IMR-90 (cell line): ENCODE data around the gene ITIH6.

Experiments
- BHLHE40 ChIP-seq: fragments of 150-350 bp; IDR thresholded peaks from 2 replicates; pipeline ENCODE4 v1.6.1; 2016; ENCODE audit warnings: mild to moderate bottlenecking, low read depth, low read length
- FOS ChIP-seq: fragments of 150-350 bp; IDR thresholded peaks from 2 replicates; pipeline ENCODE4 v1.6.1; 2016; ENCODE audit warnings: low read depth, low read length
- POLR2A ChIP-seq: IDR thresholded peaks from 2 replicates; pipeline ENCODE4 v1.6.1; 2012; ENCODE audit warnings: mild to moderate bottlenecking, low read depth, low read length
- RAD21 ChIP-seq: IDR thresholded peaks from 2 replicates; pipeline ENCODE4 v1.6.1; 2012; ENCODE audit warnings: low read length, improper control_type of control experiment
- RCOR1 ChIP-seq: IDR thresholded peaks from 2 replicates; pipeline ENCODE4 v1.6.1; 2012; ENCODE audit warnings: mild to moderate bottlenecking, low read length, improper control_type of control experiment; ENCODE audit not compliant: insufficient replicate concordance
- RFX5 ChIP-seq: IDR thresholded peaks from 2 replicates; pipeline ENCODE4 v1.8.0; 2012; ENCODE audit warnings: low read depth, mild to moderate bottlenecking, low read length, moderate library complexity
- SMC3 ChIP-seq: fragments of 150-350 bp; IDR thresholded peaks from 2 replicates; pipeline ENCODE4 v1.6.1; 2016; ENCODE audit warnings: low read depth, mild to moderate bottlenecking, antibody characterized with exemption, low read length, moderate library complexity
- TF ChIP-seq, protein P1 (sequence below): conservative IDR thresholded peaks from 2 replicates; pipeline ENCODE4 v1.5.1; 2012; ENCODE audit warnings: mild to moderate bottlenecking, low read depth, low read length, improper control_type of control experiment

DNA sequence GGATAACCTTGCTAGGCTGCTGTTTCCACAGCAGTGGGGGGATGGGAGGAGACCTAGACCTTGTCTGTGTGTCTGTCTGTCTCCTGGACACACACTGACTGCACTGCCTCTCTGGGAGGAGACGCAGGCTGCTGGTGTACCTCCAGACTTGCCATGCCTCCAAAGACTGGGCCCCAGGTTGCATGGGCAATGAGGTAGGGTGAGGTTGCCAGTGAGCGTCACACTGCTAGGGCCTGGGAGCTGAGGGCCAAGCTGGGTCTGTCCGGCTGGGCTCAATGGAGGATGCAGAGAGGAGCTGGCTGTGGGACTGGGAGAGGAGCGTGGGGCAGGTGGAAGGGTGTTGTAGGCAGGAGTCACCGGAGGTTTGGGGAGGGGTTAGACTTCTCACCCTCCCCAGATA, 26.1 kb upstream of the ITIH6 start:
- TF ChIP-seq, protein P1, sequence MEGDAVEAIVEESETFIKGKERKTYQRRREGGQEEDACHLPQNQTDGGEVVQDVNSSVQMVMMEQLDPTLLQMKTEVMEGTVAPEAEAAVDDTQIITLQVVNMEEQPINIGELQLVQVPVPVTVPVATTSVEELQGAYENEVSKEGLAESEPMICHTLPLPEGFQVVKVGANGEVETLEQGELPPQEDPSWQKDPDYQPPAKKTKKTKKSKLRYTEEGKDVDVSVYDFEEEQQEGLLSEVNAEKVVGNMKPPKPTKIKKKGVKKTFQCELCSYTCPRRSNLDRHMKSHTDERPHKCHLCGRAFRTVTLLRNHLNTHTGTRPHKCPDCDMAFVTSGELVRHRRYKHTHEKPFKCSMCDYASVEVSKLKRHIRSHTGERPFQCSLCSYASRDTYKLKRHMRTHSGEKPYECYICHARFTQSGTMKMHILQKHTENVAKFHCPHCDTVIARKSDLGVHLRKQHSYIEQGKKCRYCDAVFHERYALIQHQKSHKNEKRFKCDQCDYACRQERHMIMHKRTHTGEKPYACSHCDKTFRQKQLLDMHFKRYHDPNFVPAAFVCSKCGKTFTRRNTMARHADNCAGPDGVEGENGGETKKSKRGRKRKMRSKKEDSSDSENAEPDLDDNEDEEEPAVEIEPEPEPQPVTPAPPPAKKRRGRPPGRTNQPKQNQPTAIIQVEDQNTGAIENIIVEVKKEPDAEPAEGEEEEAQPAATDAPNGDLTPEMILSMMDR, result no peak
- no peak for TF ChIP-seq RAD21
- TF ChIP-seq RCOR1, result no peak
- no peak for TF ChIP-seq RFX5
- no peak for TF ChIP-seq FOS
- no peak for TF ChIP-seq BHLHE40
- TF ChIP-seq POLR2A, result no peak
- TF ChIP-seq SMC3, result no peak
